B cell (primary cell): Measurements from ENCODE around the gene FAM217B. TPM values are rescaled to one million over a fixed set of nuclear protein-coding genes. Genes with fewer than 3 reads are reported as not detected.

Experiments used
- ATAC-seq: fragments of 200-7000 bp; cut with Tn5 transposase; one replicate; pipeline ENCODE4 v1.10.0; 2021; ENCODE audit warnings: low read depth, mild to moderate bottlenecking, moderate number of reproducible peaks, moderate library complexity
- CTCF ChIA-PET: fragments of 350-600 bp; sonication (Branson Sonifier 250); formaldehyde crosslinking; loops from one replicate; lab custom pipeline; 2021; ENCODE audit warnings: antibody characterized with exemption, inconsistent platforms; lab: Charles Lee
- POLR2A ChIA-PET: fragments of 350-600 bp; sonication (Branson Sonifier 250); formaldehyde crosslinking; loops from one replicate; lab custom pipeline; 2021; ENCODE audit warnings: antibody characterized with exemption; lab: Charles Lee
- DNase-seq: peaks from one replicate; pipeline ENCODE4 v3.0.0; 2013
- H2AFZ ChIP-seq: 2 replicates; pipeline ENCODE4 v1.6.1; 2012; ENCODE audit warnings: mild to moderate bottlenecking, low read depth, low read length; ENCODE audit not compliant: insufficient read depth, poor library complexity, severe bottlenecking
- H3K27ac ChIP-seq, 2 donors: 1 replicate in 1 of 2; 2 replicates in 1 of 2; pipeline ENCODE4 v1.5.1; 2012 to 2013; ENCODE audit warnings: low read length in 2 of 2, mild to moderate bottlenecking in 2 of 2, moderate library complexity in 1 of 2
- H3K27me3 ChIP-seq, 4 experiments: fragments of 200-600 bp in 1 of 4; sonication (generic) in 1 of 4; replicated peaks in 1 of 4; 1 replicate in 2 of 4; 2 replicates in 2 of 4; pipeline versions ENCODE4 v1.6.1 to v1.7.0; 2013 to 2016; ENCODE audit warnings: low read length in 3 of 4, mild to moderate bottlenecking in 2 of 4, mixed read lengths in 1 of 4, moderate library complexity in 1 of 4; ENCODE audit not compliant: insufficient read depth in 4 of 4, control insufficient read depth in 3 of 4; ENCODE audit errors: control extremely low read depth in 1 of 4
- H3K36me3 ChIP-seq, 2 experiments: replicated peaks in 1 of 2; 1 replicate in 1 of 2; 2 replicates in 1 of 2; pipeline versions ENCODE4 v1.6.1 to v1.7.1; 2013; ENCODE audit warnings: low read length in 1 of 2; ENCODE audit not compliant: insufficient read depth in 2 of 2, control insufficient read depth in 1 of 2; ENCODE audit errors: control extremely low read depth in 1 of 2, extremely low read depth in 1 of 2
- H3K4me1 ChIP-seq, 2 donors: fragments of 200-600 bp in 1 of 2; sonication (generic) in 1 of 2; 1 replicate in 1 of 2; 2 replicates in 1 of 2; pipeline versions ENCODE4 v1.5.1 to v1.6.1; 2013 to 2017; ENCODE audit warnings: low read length in 2 of 2; ENCODE audit not compliant: control insufficient read depth in 2 of 2, insufficient read depth in 2 of 2
- H3K4me2 ChIP-seq: replicated peaks from 2 replicates; pipeline ENCODE3; 2012; ENCODE audit warnings: mild to moderate bottlenecking, low read depth, low read length; ENCODE audit not compliant: poor library complexity, severe bottlenecking
- H3K4me3 ChIP-seq, 5 experiments: fragments of 200-600 bp in 1 of 5; sonication (generic) in 1 of 5; 1 replicate in 3 of 5; 2 replicates in 2 of 5; pipeline versions ENCODE4 v1.5.1 to v1.7.0; 2011 to 2016; ENCODE audit warnings: low read length in 4 of 5, mild to moderate bottlenecking in 4 of 5, low read depth in 2 of 5, control low read depth in 1 of 5, moderate library complexity in 1 of 5; ENCODE audit not compliant: insufficient read depth in 1 of 5; ENCODE audit errors: control extremely low read depth in 1 of 5, extremely low read depth in 1 of 5
- H3K79me2 ChIP-seq: fragments of 200-600 bp; sonication (generic); one replicate; pipeline ENCODE4 v1.6.0; 2016; ENCODE audit warnings: low read length; ENCODE audit not compliant: control insufficient read depth, insufficient read depth
- H3K9ac ChIP-seq: fragments of 200-600 bp; sonication (generic); 2 replicates; pipeline ENCODE4 v1.6.1; 2017; ENCODE audit warnings: mild to moderate bottlenecking, low read length, moderate library complexity
- H3K9me3 ChIP-seq, 3 donors: one replicate each; pipeline versions ENCODE4 v1.6.1 to v1.7.1; 2013; ENCODE audit warnings: low read length in 2 of 3; ENCODE audit not compliant: control insufficient read depth in 2 of 3, insufficient read depth in 1 of 3; ENCODE audit errors: control extremely low read depth in 1 of 3
- H4K20me1 ChIP-seq: 2 replicates; pipeline ENCODE4 v1.6.0; 2012; ENCODE audit warnings: mild to moderate bottlenecking, low read length; ENCODE audit not compliant: insufficient read depth, control insufficient read depth, poor library complexity, severe bottlenecking
- H3K27ac Mint-ChIP-seq: one replicate; pipeline ENCODE4 v1.8.0; 2021; ENCODE audit warnings: mixed read lengths
- H3K27me3 Mint-ChIP-seq: one replicate; pipeline ENCODE4 v1.8.0; 2021; ENCODE audit warnings: mixed read lengths
- H3K4me1 Mint-ChIP-seq: one replicate; pipeline ENCODE4 v1.8.0; 2021; ENCODE audit warnings: mixed read lengths
- H3K4me3 Mint-ChIP-seq: one replicate; pipeline ENCODE4 v1.8.0; 2021; ENCODE audit warnings: mixed read lengths
- H3K9me3 Mint-ChIP-seq: one replicate; pipeline ENCODE4 v1.8.0; 2022; ENCODE audit warnings: mixed read lengths; ENCODE audit not compliant: insufficient read depth
- EZH2 ChIP-seq: IDR thresholded peaks from 2 replicates; pipeline ENCODE4 v1.6.1; 2012; ENCODE audit warnings: borderline replicate concordance, low read depth, mild to moderate bottlenecking, moderate library complexity, low read length; ENCODE audit not compliant: insufficient read depth, poor library complexity, severe bottlenecking
- WGBS: methylation state at CpG from one replicate; pipeline ENCODE4 v1.1.5; 2013; ENCODE audit warnings: missing lambda C conversion rate; ENCODE audit not compliant: insufficient coverage; 5-methylcytosine and 5-hydroxymethylcytosine counted together
- intact Hi-C: fragments of 100-400 bp; cut with micrococcal nuclease; formaldehyde crosslinking; loops from one replicate; pipeline ENCODE4 v1.10.0; 2022
- polyA plus RNA-seq: library from polyadenylated mRNA; depleted of rRNA; stranded (reverse); fragments of >200 nt; gene quantifications from 2 replicates; pipeline ENCODE4 v1.2.3, GENCODE V29; 2012
- total RNA-seq, 2 donors: library from RNA; stranded (reverse); fragments of 120-200 nt in 1 of 2; gene quantifications; 1 replicate in 1 of 2; 2 replicates in 1 of 2; pipeline versions ENCODE4 v1.2.3 to v1.2.4, GENCODE V29; 2013 to 2022
- TF ChIP-seq, protein P1 (sequence below): fragments of 200-600 bp; IDR thresholded peaks from one replicate; pipeline ENCODE4 v1.8.0; 2022; ENCODE audit warnings: antibody characterized with exemption, mild to moderate bottlenecking

Gene FAM217B
- total and polyA plus RNA-seq, 2 donors (not counting 1 experiment from before 2014, with no cell fraction given) = 3.6 to 34.9 TPM

- ATAC-seq (no peak), DNase-seq (no peak)
- Histone ChIP-seq H3K4me1 (no peaks in the 10 kb centered on the region), H2AFZ (no peak overlapping the region), H3K27me3 (peaks cover 0 to 7% (median 0%) of the 10 kb centered on the region in 4 experiments), H4K20me1 (no peaks in the 10 kb centered on the region), H3K79me2 (no peaks in the 10 kb centered on the region), H3K4me2 (no peak overlapping the region), H3K4me3 (no peak overlapping the region), H3K9me3 (no peaks in the 10 kb centered on the region), H3K36me3 (no peaks in the 10 kb centered on the region), H3K27ac (no peak overlapping the region), H3K9ac (no peak overlapping the region)
- Mint-ChIP-seq H3K4me3 (no peak overlapping the region), H3K4me1 (no peaks in the 10 kb centered on the region), H3K9me3 (no peaks in the 10 kb centered on the region), H3K27me3 (peaks cover 8% of the 10 kb centered on the region), H3K27ac (no peak overlapping the region)
- POLR2A ChIA-PET = no interaction called here
- no peak for TF ChIP-seq EZH2
- TF ChIP-seq, protein P1, sequence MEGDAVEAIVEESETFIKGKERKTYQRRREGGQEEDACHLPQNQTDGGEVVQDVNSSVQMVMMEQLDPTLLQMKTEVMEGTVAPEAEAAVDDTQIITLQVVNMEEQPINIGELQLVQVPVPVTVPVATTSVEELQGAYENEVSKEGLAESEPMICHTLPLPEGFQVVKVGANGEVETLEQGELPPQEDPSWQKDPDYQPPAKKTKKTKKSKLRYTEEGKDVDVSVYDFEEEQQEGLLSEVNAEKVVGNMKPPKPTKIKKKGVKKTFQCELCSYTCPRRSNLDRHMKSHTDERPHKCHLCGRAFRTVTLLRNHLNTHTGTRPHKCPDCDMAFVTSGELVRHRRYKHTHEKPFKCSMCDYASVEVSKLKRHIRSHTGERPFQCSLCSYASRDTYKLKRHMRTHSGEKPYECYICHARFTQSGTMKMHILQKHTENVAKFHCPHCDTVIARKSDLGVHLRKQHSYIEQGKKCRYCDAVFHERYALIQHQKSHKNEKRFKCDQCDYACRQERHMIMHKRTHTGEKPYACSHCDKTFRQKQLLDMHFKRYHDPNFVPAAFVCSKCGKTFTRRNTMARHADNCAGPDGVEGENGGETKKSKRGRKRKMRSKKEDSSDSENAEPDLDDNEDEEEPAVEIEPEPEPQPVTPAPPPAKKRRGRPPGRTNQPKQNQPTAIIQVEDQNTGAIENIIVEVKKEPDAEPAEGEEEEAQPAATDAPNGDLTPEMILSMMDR = no peak
- intact Hi-C loops = no loop called here
- CTCF ChIA-PET = no interaction called here
- WGBS = no CpG with 5 or more reads among the region's 1 CpG
Observed at GRCh38 chr20:59996108-59996507, 55.9 kb downstream of the FAM217B start.

GRCh38 chr20:59997896-59998295 lies 57.7 kb downstream of the FAM217B start:
- H3K4me3 Mint-ChIP-seq = no peak overlapping the region
- DNase-seq (no peak), ATAC-seq (no peak)
- Histone ChIP-seq H2AFZ (no peak overlapping the region), H3K27ac (no peak overlapping the region), H4K20me1 (no peaks in the 10 kb centered on the region), H3K9me3 (no peaks in the 10 kb centered on the region), H3K79me2 (no peaks in the 10 kb centered on the region), H3K4me1 (no peaks in the 10 kb centered on the region), H3K4me2 (no peak overlapping the region), H3K27me3 (peaks cover 0 to 7% (median 0%) of the 10 kb centered on the region in 4 experiments), H3K9ac (no peak overlapping the region), H3K4me3 (no peak overlapping the region), H3K36me3 (no peaks in the 10 kb centered on the region)
- intact Hi-C loops = no loop called here
- WGBS = 100% methylated on average over 2 of the region's 2 CpGs
- POLR2A ChIA-PET = no interaction called here
- CTCF ChIA-PET = no interaction called here
- TF ChIP-seq EZH2 = no peak
- TF ChIP-seq, protein P1 = no peak
- H3K4me1 Mint-ChIP-seq = no peaks in the 10 kb centered on the region
- H3K27me3 Mint-ChIP-seq = peaks cover 8% of the 10 kb centered on the region
- no peak overlapping the region for H3K27ac Mint-ChIP-seq
- no peaks in the 10 kb centered on the region for H3K9me3 Mint-ChIP-seq

Other genes with a start within 250 kb of the FAM217B start
- 4.5 and 4.7 TPM in 2 replicates for gene SYCP2, start 6.8 kb upstream of the FAM217B start, total RNA-seq
- 0.79 and 0.98 TPM in 2 replicates for gene SYCP2, start 6.8 kb upstream of the FAM217B start, polyA plus RNA-seq
- 13.6 and 13.7 TPM in 2 replicates for gene PPP1R3D, start 84 bp upstream of the FAM217B start, total RNA-seq
- 1.2 TPM in 2 replicates for gene PPP1R3D, start 84 bp upstream of the FAM217B start, polyA plus RNA-seq
- gene CDH26, start 18.0 kb downstream of the FAM217B start, total RNA-seq = 2.3 and 3.6 TPM in 2 replicates
- 1.8 and 3.7 TPM in 2 replicates for gene CDH26, start 18.0 kb downstream of the FAM217B start, polyA plus RNA-seq